ENCODE data around the gene MARCO.

The MARCO gene

DNA sequence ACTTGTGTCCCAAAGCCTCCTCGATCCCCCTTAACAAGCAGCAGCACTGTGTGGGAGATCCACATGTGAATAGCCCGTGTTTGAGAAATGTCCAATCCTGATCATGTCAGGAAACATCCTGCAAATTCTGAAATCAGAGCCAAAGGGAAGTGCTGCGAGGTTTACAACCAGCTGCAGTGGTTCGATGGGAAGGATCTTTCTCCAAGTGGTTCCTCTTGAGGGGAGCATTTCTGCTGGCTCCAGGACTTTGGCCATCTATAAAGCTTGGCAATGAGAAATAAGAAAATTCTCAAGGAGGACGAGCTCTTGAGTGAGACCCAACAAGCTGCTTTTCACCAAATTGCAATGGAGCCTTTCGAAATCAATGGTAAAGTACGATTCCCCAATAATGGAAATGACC lies at the start of gene MARCO:
Gene MARCO, plus strand, starts transcription at position 164 of the 400 bp plus-strand sequence. Its CDS starts 107 bp downstream, at position 271.
- no peak for DNase-seq
- intact Hi-C loops (cut with DNase I) = no loop called here

DNA sequence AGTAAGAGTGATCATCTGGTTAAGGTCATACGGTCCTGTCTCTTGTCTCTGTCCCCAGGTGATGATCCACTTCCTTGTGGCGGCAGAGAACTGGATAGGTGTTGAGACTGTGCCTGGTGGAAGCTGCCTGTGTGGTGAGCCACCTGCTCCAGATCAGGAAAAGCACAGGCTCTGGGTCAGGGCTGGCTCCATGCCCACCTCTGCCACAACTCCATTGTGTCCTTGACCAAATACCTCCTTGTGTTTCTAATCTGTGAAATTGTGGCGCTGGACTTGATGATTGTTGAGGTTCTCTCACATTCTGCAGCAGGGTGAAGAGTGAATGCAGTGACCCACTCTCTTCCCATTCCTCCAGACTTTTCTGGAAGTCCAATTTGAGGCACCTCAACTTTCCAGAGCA lies 48.9 kb upstream of the MARCO start:
- intact Hi-C loops (cut with DNase I) = no loop called here
- DNase-seq = no peak

- DNase-seq = no peak
Measured at GRCh38 chr2:118902266-118903028, 39.5 kb upstream of the MARCO start.

GRCh38 chr2:118903029-118903351 lies 39.0 kb upstream of the MARCO start:
- intact Hi-C loops (cut with DNase I) = no loop called here
- no peak for DNase-seq

More at GRCh38 chr2:118902266-118903028, 39.5 kb upstream of the MARCO start:
- intact Hi-C loops (cut with DNase I) = no loop called here

- DNase-seq = no peak
- intact Hi-C loops (cut with DNase I) = no loop called here
Measured at GRCh38 chr2:118903551-118904479, 38.2 kb upstream of the MARCO start.

- intact Hi-C loops (cut with DNase I) = no loop called here
- DNase-seq = no peak
Measured at GRCh38 chr2:118905206-118905605, 36.8 kb upstream of the MARCO start.

DNA sequence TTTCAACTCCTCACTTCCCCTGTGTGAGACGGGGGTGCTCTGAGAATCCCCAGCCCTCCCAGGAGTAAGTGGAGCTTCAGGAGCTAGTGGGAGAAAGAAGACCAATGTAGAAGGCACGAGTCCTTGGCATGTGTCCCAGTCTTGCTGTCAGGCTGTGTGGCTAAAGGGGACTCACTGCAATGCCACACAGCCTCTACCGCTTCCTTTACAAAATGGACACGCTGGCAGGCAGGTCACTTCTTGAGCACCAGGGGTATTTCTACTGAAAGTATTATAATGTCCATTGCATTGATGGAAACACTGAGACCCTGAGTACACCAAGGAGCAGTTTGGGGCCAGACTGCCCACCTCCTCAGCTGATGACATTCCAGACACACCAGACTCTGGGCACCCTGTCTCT lies 35.8 kb upstream of the MARCO start:
- intact Hi-C loops (cut with DNase I) = no loop called here
- DNase-seq = no peak

GRCh38 chr2:118907759-118908158 lies 34.2 kb upstream of the MARCO start:
- intact Hi-C loops (cut with DNase I) = no loop called here
- no peak for DNase-seq

DNA sequence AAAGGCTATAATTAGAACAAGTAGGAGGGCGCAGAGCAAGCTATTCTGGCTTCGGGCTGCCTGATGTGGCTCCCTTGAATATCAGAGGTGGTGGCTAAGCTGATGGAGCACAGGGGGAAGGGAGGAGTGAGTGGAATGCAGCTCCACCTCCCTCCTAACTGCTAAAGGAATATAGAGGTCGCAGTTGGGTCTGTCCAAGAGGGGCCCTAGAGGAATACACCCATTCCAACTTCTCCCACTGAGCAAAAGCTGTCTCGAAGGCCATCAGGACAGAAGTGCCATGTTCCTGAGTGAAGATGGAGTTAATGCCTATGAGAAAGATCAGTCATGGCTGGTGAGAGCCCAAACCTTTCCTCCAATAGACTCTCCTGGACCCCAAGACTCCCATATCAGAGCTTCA lies 32.8 kb upstream of the MARCO start:
- no peak for DNase-seq
- intact Hi-C loops (cut with DNase I) = no loop called here

DNA sequence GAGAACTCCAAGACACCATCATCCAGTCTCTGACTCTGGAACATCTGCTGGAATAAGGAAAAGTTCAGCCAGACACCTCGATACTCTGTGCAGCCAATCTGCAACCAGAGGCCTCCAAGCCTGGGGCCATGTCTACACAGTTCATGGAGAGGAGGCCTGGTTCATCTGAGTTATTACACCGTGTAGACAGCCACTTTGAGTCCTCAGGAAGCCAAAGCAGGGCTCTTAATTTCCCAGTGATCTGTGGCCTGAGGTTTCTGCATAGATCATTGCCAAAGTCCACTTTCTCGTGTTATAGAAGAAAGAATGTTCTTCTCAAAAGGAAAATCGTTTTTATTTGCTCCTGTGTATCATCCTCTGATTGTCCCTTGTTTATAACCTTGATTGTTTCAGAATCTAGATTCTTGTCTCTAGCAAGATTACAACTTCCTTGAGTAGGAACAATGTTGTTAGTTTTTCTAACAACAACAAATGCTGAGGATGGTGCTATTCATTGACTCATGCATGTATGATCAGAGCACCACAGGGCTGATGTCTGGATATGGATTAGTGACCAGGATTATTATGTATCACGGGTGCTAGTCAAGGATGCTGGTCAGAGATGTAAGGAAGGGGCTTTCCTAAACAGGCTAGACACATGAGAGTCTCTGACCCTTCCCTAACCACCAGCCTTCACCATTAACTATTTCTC lies 30.7 kb upstream of the MARCO start:
- intact Hi-C loops (cut with DNase I) = no loop called here
- no peak for DNase-seq

DNA sequence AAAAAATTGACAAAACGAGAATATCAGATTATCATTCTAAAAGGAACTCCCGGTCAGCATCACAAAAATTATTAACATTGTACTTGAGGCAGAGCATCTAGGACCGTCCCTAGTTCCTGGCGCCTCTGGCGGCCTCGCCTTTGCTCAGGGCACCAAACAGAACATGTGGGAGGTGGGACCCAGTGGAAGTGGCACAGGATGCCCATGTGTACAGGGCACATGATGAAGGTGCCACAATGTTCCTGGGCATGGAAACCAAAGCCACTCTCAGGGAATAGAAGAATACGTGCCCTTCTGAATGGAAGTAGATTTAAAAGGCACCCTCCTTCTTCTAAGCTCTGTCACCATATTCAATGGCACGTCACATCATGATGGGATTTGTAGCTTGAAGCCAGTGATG lies 30.1 kb upstream of the MARCO start:
- DNase-seq = no peak
- intact Hi-C loops (cut with DNase I) = no loop called here

DNA sequence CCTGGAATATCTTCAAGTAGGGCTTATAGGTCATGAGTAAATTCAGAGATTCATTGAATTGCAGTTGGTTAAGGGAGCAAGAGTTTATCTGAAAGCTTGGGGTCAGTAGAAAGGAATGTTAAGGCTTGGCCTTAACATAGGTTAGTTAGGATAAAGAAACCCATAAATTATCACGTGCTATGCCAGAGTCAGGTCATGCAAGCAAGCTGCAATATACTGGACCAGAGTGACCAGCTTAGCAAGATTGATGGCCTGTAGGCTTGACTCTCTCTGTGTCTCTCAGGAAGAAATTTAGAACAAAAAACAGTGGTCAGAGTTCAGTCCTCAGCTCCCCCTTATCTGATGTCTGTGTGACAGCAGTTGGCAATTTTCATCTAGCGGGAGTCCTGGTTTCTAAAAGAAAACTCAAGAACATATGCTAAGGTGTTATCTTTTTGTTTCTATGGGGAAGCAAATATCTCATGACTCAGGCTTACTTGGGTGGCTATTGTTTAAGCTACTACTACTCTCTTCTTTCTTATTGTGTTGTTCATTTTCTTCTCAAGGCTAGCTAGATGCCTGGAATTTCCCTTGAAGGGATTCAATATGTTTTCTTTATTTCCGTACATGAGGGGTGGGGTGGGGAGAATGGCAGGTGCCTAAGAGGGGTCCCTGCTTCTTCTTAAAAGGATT lies 28.7 kb upstream of the MARCO start:
- intact Hi-C loops (cut with DNase I) = no loop called here
- no peak for DNase-seq

- DNase-seq = no peak
- intact Hi-C loops (cut with DNase I) = no loop called here
Measured at GRCh38 chr2:118913803-118914645, 28.0 kb upstream of the MARCO start.

DNA sequence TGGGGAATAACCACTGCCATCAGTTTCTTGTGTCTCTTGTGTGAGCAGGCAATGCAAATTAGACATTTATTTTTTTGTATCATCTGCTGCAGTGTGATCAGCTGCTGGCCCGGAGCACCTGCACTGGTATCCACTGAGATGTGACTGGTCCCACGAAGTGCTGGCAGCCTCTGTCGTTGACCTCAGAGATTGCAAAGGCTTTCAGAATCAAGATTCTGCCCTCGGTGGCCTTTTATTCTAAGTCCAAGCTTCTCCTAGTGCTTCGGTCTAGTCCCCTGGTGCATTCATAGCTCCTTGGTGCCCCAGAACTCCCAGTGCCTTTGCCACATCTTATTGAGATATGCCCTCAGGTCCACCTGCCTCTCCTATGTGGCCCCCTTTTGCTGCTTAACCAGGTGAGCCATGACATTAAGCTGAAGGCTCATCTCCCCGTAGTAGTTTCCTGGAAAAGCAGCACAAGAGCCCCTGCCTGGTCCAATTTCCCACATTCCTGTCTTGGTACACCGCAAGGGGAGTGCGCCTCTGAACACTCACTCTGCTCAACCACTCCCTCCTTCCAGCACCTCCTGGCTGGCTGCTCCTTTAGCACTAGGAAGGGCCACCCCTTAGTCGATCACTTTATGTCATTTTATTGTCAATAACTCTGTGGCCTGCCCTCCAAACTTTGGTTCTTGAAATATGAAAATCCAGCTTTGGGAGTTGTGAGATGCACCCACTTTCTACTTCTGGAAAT lies 27.1 kb upstream of the MARCO start:
- no peak for DNase-seq
- intact Hi-C loops (cut with DNase I) = no loop called here

DNA sequence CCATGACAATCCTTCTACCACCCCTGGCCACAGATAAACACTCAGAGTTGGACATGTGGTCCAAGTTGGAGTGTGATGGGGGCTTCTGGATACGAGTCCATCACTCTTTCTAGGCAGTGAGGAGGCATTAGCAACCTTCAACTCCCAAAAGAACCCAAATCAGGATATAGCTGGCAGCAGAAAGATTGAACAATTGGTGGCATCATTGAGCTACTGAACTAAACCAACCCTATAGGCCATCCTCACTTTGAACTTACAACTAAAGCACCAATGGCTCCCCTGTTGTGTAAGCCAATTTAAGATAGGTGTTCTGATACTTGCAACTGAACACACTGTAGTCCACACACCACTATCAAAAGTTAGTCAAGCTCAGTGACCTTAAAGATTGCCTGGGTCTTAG lies 24.0 kb upstream of the MARCO start:
- no peak for DNase-seq
- intact Hi-C loops (cut with DNase I) = no loop called here

- intact Hi-C loops (cut with DNase I) = no loop called here
- DNase-seq = no peak
Measured at GRCh38 chr2:118921646-118922045, 20.3 kb upstream of the MARCO start.

DNA sequence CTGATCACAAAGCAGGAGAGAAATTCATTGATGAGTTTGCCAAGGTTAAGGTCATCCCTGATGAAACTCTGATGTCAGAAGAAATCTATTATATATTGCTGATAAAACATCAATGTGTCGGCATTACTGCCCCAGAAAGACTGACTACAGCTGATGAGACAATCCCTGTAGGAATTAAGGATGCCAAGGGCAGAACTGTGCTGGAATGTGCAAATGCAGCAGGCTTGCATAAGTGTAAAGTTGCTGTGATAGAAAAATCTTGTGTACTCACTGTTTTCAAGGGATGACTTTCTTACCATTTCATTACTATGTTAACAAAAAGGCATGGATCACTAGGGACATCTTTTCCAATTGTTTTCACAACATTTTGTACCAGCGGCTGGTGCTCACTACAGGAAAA lies 19.7 kb upstream of the MARCO start:
- intact Hi-C loops (cut with DNase I) = no loop called here
- DNase-seq = no peak

DNA sequence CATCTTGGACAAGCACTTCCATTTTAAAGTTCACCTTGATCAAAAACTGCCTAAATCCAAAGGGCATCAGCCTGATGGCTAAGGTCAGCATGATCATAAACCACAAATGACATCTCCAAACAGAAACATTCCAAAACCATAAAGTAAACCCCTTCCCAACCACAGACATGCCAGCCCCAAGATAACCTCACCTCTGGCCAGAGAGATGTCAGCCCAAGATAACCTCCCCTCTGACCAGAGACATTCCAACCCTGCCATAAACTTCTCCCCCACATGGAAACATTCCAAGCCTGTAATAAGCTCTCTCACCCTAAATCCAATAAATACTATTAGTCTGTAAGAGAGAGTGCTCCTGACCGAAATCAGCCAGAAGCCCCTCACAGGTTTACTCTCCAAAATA lies 18.6 kb upstream of the MARCO start:
- DNase-seq = no peak
- intact Hi-C loops (cut with DNase I) = no loop called here

- no peak for DNase-seq
- intact Hi-C loops (cut with DNase I) = no loop called here
Measured at GRCh38 chr2:118925476-118925875, 16.5 kb upstream of the MARCO start.

All from posterior cingulate gyrus (tissue), 11 donors.